ENCODE data around the gene ADPRHL1. TPM values are rescaled to one million over a fixed set of nuclear protein-coding genes. Genes with fewer than 3 reads are reported as not detected.

The ADPRHL1 gene
- total and polyA plus RNA-seq, 2 donors (not counting 1 experiment from before 2014, with no cell fraction given) = 0.28 to 1.3 TPM

- Histone ChIP-seq H3K36me3 (replicated peaks in 1 of 2; ENCODE audit: control extremely low read depth in 1 of 2, control insufficient read depth in 1 of 2, extremely low read depth in 1 of 2, insufficient read depth in 2 of 2, low read length in 1 of 2) (peaks cover 0 to 32% of the 10 kb centered on the region in 2 experiments), H3K27ac (ENCODE audit: low read length in 2 of 2) (no peak overlapping the region), H2AFZ (ENCODE audit: insufficient read depth, low read depth, low read length, poor library complexity, severe bottlenecking) (no peak overlapping the region), H3K27me3 (replicated peaks in 1 of 4; ENCODE audit: control extremely low read depth in 1 of 4, control insufficient read depth in 3 of 4, insufficient read depth in 4 of 4, low read length in 3 of 4) (no peaks in the 10 kb centered on the region), H3K79me2 (ENCODE audit: control insufficient read depth, insufficient read depth, low read length) (no peaks in the 10 kb centered on the region), H3K4me1 (ENCODE audit: control insufficient read depth in 2 of 2, insufficient read depth in 2 of 2, low read length in 2 of 2) (no peaks in the 10 kb centered on the region), H4K20me1 (ENCODE audit: control insufficient read depth, insufficient read depth, low read length, poor library complexity, severe bottlenecking) (no peaks in the 10 kb centered on the region), H3K9me3 (ENCODE audit: control extremely low read depth in 1 of 3, control insufficient read depth in 2 of 3, insufficient read depth in 1 of 3, low read length in 2 of 3) (no peaks in the 10 kb centered on the region), H3K9ac (ENCODE audit: low read length) (no peak overlapping the region), H3K4me2 (replicated peaks; ENCODE audit: low read depth, low read length, poor library complexity, severe bottlenecking) (no peak overlapping the region), H3K4me3 (ENCODE audit: control extremely low read depth in 1 of 5, extremely low read depth in 1 of 5, insufficient read depth in 1 of 5, low read depth in 2 of 5, low read length in 4 of 5) (no peak overlapping the region)
- intact Hi-C loops (cut with micrococcal nuclease) = no loop called here
- Mint-ChIP-seq H3K9me3 (ENCODE audit: insufficient read depth) (no peaks in the 10 kb centered on the region), H3K4me1 (peaks cover 6% of the 10 kb centered on the region), H3K27ac (no peak overlapping the region), H3K4me3 (no peak overlapping the region), H3K27me3 (no peaks in the 10 kb centered on the region)
- ATAC-seq (ENCODE audit: low read depth) (no peak), DNase-seq (no peak)
- POLR2A ChIA-PET = no interaction called here
- WGBS (ENCODE audit: insufficient coverage) = 97% methylated on average over 18 of the region's 18 CpGs
- TF ChIP-seq, protein P1, sequence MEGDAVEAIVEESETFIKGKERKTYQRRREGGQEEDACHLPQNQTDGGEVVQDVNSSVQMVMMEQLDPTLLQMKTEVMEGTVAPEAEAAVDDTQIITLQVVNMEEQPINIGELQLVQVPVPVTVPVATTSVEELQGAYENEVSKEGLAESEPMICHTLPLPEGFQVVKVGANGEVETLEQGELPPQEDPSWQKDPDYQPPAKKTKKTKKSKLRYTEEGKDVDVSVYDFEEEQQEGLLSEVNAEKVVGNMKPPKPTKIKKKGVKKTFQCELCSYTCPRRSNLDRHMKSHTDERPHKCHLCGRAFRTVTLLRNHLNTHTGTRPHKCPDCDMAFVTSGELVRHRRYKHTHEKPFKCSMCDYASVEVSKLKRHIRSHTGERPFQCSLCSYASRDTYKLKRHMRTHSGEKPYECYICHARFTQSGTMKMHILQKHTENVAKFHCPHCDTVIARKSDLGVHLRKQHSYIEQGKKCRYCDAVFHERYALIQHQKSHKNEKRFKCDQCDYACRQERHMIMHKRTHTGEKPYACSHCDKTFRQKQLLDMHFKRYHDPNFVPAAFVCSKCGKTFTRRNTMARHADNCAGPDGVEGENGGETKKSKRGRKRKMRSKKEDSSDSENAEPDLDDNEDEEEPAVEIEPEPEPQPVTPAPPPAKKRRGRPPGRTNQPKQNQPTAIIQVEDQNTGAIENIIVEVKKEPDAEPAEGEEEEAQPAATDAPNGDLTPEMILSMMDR (IDR thresholded peaks at IDR 0.05) = no peak
- no peak for TF ChIP-seq EZH2 (IDR thresholded peaks at IDR 0.05; ENCODE audit: borderline replicate concordance, insufficient read depth, low read depth, low read length, poor library complexity, severe bottlenecking)
- CTCF ChIA-PET = no interaction called here
Measured at GRCh38 chr13:113455384-113455783, 2.1 kb upstream of the ADPRHL1 start.

DNA sequence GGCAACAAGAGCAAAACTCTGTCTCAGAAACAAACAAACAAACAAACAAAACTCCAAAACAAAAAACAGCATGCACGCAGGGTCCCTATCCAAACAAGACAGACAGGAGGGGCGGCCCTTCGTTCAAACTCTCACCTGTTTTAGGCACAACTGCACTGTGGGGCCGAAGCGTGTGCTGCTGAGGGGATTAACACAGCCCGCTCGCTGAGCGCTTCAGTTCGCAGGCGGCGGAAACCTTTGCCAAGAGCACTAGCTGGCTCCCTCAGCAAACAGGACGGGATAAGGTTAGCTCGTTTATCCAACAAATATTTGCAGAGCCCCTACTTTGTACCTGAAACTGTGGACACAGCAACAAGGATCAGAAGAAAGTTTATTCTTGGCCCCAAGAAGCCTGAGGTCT is 1.6 kb upstream of the ADPRHL1 start:
- TF ChIP-seq EZH2 (IDR thresholded peaks at IDR 0.05; ENCODE audit: borderline replicate concordance, insufficient read depth, low read depth, low read length, poor library complexity, severe bottlenecking) = no peak
- TF ChIP-seq, protein P1 (IDR thresholded peaks at IDR 0.05) = no peak
- H3K4me1 Mint-ChIP-seq = peaks cover 6% of the 10 kb centered on the region

More for the DNA sequence above, 1.6 kb upstream of the ADPRHL1 start:
- no peak overlapping the region for H3K4me3 ChIP-seq (ENCODE audit: control extremely low read depth in 1 of 5, extremely low read depth in 1 of 5, insufficient read depth in 1 of 5, low read depth in 2 of 5, low read length in 4 of 5)
- H3K27me3 Mint-ChIP-seq = no peaks in the 10 kb centered on the region
- H3K27ac ChIP-seq (ENCODE audit: low read length in 2 of 2) = no peak overlapping the region
- H3K27ac Mint-ChIP-seq = no peak overlapping the region
- H4K20me1 ChIP-seq (ENCODE audit: control insufficient read depth, insufficient read depth, low read length, poor library complexity, severe bottlenecking) = no peaks in the 10 kb centered on the region
- intact Hi-C loops (cut with micrococcal nuclease) = no loop called here
- no peaks in the 10 kb centered on the region for H3K27me3 ChIP-seq (replicated peaks in 1 of 4; ENCODE audit: control extremely low read depth in 1 of 4, control insufficient read depth in 3 of 4, insufficient read depth in 4 of 4, low read length in 3 of 4)
- ChIA-PET CTCF (no interaction called here), POLR2A (no interaction called here)
- no peak overlapping the region for H3K9ac ChIP-seq (ENCODE audit: low read length)
- no peak overlapping the region for H2AFZ ChIP-seq (ENCODE audit: insufficient read depth, low read depth, low read length, poor library complexity, severe bottlenecking)
- H3K36me3 ChIP-seq (replicated peaks in 1 of 2; ENCODE audit: control extremely low read depth in 1 of 2, control insufficient read depth in 1 of 2, extremely low read depth in 1 of 2, insufficient read depth in 2 of 2, low read length in 1 of 2) = peaks cover 0 to 28% of the 10 kb centered on the region in 2 experiments
- H3K4me1 ChIP-seq (ENCODE audit: control insufficient read depth in 2 of 2, insufficient read depth in 2 of 2, low read length in 2 of 2) = no peaks in the 10 kb centered on the region
- no peaks in the 10 kb centered on the region for H3K9me3 ChIP-seq (ENCODE audit: control extremely low read depth in 1 of 3, control insufficient read depth in 2 of 3, insufficient read depth in 1 of 3, low read length in 2 of 3)
- DNase-seq (no peak), ATAC-seq (ENCODE audit: low read depth) (no peak)
- WGBS (ENCODE audit: insufficient coverage) = 100% methylated on average over 13 of the region's 13 CpGs
- H3K4me2 ChIP-seq (replicated peaks; ENCODE audit: low read depth, low read length, poor library complexity, severe bottlenecking) = no peak overlapping the region
- no peak overlapping the region for H3K4me3 Mint-ChIP-seq
- no peaks in the 10 kb centered on the region for H3K9me3 Mint-ChIP-seq (ENCODE audit: insufficient read depth)
- H3K79me2 ChIP-seq (ENCODE audit: control insufficient read depth, insufficient read depth, low read length) = no peaks in the 10 kb centered on the region
